GM18502 (cell line): Measurements from ENCODE around the gene ATP5PO.
"Not testable (repeated sequence)": the region's sequence is repeated elsewhere in the genome, so short reads cannot be mapped to it uniquely, and the experiment has no call there.

Experiments
- ATAC-seq: cut with Tn5 transposase; IDR thresholded peaks from one replicate; pipeline ENCODE4 v1.9.1; 2021; ENCODE audit warnings: mild to moderate bottlenecking; ENCODE audit not compliant: unreplicated experiment, poor library complexity

ATP5PO gene

DNA sequence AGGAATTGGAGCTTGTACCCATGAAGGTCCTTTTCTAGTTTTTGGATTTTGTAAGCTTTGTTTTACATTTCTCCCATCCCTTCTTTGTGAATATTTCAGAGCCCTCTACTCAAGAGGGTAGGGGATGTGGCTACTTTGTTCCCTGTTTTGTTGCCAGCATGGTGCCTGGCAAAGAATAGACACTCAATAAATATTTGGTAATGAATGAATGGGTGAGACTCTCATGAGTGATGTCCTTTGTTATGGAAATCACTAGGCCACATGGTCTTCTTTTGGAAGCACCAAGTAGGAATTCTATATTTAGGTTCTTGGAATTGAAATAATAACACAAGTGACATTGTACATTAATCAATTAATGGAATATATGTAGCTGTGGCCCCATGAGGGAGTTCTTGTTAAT, 26.8 kb upstream of the ATP5PO start:
- no peak for ATAC-seq

DNA sequence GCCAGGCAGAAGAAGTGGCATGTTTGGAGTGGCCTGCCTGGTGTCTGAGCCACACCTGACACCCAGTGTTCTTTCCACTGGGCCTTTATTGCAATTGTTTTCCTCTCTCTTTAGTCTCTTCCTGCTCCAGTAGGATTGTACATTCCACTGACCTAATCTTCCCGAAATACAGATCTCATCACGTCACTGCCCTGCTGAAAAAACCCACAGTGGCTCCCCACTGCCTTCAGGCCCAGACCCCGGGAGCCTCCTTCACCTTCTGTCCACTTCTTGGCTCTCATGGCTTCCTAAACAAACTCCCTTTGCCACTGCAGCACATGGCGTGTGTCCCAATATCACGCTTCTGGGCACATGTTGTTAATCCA, 25.3 kb upstream of the ATP5PO start:
- ATAC-seq, result no peak

DNA sequence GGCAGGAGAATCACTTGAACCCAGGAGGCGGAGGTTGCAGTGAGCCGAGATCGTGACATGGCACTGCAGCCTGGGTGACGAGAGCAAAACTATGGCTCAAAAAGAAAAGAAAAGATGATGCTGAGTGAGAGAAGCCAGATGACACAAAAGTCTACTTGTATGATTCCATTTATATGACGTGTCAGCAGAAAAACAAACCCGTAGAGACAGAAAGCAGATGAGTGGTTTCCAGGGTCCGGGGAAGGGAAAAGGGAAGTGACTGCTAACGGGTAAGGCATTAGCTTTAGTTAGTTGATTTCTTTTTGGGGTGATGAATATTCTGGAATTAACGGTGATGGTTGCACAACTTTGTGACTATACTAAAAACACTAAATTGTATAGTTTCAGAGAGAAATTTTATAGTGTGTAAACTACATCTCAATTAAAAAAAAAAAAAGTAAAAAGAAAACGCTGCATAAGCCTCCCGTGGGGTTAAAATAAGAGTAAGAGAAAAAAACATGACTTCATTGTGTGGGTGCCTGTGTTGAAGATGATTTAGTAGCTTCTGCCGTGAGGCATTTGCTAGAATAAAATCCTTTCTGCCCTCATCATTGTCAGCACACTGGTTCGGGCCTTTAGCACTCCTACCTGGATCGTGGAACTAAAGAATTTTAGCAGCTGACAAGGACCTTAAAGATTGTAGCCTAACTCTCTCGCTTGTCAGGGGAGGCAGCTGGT, 24.7 kb upstream of the ATP5PO start:
- ATAC-seq, result no peak

DNA sequence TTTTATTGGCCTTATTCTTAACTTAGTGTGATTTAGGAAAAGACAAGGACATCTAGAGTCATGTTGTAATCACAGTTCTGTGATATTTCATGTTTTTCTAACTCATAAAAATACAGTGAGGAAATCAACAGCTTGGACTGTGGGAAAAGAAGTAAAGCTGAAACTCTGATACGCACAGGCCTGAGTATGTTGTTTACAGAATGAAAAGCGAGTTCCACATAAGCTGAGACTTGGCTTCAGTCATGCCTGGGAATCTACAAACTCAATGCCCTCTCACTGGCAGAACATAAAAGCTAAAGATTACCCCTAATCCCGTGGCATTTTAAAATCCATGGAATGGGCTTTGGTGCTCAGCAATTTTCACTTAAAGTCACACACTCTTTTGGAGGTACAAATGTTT, 23.6 kb upstream of the ATP5PO start:
- no peak for ATAC-seq

DNA sequence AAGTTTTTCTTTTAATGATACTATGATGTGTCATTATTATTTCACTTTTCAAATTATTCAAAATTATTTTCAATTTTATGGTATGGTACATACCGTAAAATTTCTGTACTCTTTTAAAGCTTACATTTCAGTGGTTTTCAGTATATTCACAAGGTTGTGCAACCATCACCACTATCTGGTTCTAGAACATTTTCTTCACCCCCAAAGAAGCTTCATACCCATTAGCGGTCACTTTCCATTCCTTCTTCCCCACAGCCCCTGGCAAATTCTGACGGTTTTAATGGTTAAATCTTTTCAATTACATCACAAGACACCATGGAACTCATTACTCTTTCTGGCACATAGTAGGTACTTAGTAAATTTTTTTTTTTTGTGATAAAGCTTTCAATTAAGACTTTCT, 22.8 kb upstream of the ATP5PO start:
- ATAC-seq, result no peak

DNA sequence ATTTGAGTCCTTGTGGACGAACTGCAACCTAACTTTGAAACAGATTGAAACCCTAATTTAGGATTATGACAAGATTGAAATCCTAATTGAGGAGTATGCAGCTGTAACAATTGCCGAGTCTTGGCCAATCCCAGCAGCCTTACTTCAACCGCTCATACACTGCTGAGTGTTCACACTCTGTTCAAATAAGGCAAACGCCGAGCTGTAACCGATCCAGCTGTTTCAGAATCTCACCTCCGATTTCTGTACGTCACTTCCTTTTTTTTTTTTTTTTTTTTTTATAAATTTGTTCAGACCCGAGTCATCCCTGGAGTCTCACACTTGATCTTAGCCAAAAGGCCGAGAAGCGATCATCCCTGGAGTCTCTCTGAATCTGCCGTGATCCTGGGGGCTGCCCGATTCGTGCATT, 22.3 kb upstream of the ATP5PO start:
- ATAC-seq, result no peak

DNA sequence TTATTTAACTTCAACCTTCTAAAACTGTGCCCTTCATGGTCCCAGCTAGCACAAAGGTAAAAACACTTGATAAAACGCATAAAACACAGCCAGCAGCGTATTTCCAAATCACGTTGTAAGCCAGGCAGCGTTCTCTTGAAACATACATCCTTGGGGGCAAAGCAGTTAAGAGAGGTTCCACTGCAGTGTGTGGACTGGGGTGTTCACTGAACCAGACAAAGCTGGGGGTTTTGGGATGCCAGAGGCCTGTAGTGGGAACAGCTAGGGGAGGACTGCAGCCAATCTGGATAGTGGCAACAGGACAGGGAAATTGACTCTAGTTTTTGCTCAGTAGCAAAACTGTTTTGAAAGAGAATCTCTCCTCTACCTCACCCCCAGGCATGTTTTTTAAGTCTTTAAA, 21.5 kb upstream of the ATP5PO start:
- ATAC-seq, result no peak

DNA sequence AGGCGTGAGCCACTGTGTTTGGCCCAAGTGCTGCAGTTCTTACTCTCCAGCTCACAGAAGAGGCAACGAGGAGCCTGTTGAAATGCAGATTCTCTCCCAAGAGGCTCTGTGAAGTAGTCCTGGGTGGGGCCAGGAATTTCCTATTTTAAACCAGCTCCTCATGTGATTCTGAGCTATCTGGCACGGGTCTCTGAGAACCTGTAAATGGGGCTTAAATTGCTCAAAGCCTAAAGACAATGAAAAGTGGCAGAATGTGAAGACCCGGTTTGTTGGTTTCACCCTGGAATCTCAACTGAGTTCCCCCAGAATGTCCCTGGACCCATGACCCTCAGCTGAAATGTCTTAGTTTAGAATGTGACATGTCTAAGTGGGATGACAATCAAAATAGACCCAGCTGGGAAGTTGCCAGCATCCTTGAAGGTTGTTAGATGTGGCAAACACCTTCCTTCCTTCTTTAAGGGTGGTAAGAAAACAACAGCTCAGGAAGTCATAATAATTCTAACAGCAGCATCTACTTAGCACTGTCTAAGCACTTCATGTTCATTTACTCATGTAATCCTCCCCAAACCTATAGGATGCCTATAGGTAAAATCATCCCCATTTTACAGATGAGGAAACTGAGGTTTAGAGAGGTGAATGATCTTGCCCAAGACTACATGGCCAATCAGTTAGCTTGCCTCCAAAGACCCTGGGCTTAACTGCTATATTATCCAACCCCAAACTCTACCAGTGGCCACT, 20.9 kb upstream of the ATP5PO start:
- ATAC-seq, result no peak

DNA sequence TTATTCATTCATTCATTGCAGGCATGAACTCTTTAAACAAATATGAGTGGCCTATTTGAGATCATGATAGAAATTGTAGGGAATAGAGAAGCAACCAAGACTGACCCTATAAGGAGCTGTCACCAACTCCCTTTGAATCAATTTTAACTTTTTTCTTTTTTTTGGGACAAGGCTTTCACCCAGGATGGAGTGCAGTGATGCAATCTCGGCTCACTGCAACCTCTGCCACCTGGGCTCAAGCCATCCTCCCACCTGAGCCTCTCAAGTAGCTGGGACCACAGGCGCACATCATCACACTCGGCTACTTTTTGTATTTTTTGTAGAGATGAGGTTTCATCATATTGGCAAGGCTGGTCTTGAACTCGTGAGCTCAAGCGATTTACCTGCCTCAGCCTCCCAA, 17.1 kb upstream of the ATP5PO start:
- ATAC-seq, result no peak

DNA sequence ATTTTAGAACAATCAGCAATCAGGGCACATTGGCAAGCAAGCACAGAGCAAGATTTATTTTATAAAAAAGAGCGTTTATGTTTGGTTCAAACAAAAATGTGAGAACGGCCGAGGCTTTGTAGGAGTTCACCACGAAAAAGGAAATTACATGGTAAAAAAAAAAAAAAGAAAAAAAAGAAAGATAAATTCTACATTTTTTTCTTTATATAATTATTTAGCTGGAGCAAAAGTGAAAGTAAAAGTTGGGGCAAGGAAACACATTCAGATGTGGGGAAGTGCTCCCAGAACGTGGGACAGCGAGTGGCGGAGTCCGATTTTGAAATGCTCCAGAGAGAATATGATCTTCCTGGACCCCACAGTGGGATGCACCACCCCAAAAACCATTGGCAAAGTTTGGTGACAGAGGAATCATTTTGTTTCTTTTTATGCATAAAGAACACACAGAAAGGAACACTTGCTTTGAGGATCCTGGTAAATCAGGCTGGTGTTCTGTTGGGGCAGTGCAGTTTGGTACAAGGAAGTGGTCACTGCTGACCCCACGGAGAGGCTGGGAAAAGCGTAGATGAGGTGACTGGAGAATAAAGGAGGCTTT, 16.3 kb upstream of the ATP5PO start:
- no peak for ATAC-seq

DNA sequence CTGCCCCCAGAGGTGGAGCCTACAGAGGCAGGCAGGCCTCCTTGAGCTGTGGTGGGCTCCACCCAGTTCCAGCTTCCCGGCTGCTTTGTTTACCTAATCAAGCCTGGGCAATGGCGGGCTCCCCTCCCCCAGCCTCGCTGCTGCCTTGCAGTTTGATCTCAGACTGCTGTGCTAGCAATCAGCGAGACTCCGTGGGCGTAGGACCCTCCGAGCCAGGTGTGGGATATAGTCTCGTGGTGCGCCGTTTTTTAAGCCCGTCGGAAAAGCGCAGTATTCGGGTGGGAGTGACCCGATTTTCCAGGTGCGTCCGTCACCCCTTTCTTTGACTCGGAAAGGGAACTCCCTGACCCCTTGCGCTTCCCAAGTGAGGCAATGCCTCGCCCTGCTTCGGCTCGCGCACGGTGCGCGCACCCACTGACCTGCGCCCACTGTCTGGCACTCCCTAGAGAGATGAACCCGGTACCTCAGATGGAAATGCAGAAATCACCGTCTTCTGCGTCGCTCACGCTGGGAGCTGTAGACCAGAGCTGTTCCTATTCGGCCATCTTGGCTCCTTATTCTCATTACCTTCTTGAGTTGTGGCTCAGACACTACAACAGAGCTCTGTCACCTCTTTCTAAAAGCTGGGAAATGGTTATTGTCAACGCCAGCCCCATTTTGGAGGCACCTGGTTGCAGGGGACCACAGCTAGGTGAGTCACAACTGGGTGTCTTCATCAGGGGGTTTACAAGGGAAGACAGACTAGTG, 15.6 kb upstream of the ATP5PO start:
- ATAC-seq, result not testable (repeated sequence)

DNA sequence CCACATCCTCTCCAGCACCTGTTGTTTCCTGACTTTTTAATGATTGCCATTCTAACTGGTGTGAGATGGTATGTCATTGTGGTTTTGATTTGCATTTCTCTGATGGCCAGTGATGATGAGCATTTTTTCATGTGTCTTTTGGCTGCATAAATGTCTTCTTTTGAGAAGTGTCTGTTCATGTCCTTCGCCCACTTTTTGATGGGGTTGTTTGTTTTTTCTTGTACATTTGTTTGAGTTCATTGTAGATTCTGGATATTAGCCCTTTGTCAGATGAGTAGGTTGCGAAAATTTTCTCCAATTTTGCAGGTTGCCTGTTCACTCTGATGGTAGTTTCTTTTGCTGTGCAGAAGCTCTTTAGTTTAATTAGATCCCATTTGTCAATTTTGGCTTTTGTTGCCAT, 10.6 kb upstream of the ATP5PO start:
- ATAC-seq, result not testable (repeated sequence)

DNA sequence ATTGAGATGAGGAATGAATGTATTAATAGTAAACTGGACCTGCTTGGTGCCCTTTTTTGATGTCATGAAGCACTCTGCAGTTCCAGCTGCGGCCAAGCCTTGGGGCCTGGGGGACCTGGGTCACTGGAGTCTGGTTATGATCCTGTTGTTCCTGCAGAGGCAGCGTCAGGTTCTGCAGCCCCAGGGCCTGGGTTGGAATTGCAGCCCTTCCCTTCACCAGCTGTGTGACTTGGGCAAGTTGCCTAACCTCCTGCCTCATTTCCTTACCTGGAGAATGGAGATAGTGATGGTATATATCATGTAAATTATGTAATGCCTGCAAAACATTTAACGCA, 9.1 kb upstream of the ATP5PO start:
- no peak for ATAC-seq

DNA sequence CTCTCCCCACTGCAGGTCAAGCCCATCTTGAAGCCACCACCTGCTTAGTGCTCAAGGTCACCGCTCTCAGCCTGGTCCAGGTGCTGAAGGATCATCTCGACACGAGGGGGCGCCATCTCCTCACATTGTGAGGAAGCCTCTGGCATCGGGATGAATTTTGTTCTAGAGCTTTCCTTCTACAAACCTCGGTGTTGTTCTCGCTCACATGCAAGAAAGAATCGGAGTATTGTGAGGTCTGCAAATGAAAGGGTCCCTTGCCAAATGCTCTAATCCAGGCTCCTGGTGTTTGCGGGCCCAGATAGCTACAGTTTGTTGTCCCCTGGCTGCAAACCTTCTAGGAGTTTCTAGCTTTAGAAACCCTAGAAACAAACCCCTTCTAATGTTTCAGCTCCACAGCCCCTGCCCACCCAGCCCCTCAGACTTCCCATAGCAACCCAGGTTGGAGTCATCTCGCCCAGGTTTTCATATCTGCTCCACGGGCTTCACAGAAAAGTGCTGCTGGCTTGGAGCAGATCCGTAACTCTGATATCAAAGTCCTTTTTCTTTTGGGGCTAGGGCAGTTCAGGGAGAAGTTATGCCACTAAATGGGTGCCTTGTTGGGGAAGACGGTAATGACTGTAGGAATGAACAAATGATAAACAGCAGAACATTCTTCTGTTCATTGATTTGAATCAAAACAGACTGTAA, 8.6 kb upstream of the ATP5PO start:
- ATAC-seq, result peak; percentile 74

DNA sequence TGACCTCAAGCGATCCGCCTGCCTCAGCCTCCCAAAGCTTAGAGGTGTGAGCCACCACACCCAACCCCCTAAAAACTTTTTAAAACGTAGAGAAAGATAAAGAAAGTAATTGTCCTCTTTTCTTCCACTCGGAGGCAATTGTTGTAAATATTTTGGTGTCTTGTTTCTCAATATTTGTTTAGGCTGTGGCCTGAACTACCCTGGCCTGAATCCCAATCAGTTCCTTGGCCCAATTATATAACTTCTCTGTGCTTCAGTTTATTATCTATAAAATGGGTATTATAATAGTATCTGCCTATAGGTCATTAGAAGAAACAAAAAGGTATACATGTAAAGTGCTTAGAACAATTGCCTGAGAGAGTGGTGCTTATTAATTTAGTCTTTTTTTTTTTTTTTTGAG, 1.8 kb upstream of the ATP5PO start:
- no peak for ATAC-seq

DNA sequence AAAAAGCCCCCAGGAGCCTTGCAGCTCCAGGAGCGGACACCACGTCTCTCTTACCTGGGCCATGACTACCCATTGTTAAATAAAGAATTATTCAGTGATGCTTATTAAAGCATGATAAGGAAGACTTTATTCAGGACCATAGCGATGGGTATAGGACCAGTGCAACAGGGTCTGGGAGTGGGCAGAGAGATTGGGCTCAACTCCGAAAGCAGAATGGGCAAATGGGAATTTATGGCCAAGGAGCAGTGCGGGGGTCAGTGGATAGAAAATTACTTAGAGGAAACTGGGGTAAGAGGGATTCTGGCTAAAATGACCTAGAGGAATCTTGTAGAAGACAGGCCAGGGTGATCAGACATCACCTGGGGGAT, 580 bp upstream of the ATP5PO start:
- ATAC-seq, result no peak

DNA sequence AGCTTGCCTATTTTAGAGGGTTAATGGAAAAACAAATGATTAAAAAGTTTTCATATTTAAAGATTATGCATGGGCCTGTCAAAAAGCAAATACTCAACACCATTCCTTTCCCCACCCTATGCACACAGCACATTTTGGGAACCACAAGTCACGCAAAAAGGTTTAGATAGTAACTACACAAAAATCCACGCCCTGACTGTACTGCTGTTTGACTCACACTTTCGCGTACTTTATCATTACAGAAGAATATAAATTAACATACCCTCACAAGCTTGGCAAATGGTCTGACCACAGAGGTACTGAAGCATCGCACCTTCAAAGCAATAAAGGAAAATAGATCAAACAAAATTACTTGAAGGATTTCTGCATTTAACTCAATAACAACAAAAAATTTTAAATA, 1.4 kb downstream of the ATP5PO start:
- ATAC-seq, result no peak

DNA sequence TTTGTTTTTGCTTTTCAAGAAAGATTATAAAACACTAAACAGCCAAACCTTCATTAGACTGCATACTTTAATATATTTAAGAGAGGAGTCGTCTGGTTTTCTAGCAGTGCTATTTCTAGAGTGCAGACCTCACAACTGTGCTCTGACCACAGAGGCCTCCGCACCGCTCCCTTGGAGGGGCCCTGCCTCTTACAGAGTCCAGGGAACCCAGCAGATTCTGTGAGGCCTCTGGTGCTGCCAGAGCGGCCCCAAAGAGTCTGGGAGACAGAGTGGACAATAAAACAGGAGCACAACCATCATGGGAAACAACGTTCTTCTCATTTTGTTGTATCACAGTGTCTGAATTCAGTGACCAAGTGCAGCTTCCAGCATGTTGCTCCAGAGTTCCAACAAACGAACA, 5.8 kb downstream of the ATP5PO start:
- no peak for ATAC-seq

DNA sequence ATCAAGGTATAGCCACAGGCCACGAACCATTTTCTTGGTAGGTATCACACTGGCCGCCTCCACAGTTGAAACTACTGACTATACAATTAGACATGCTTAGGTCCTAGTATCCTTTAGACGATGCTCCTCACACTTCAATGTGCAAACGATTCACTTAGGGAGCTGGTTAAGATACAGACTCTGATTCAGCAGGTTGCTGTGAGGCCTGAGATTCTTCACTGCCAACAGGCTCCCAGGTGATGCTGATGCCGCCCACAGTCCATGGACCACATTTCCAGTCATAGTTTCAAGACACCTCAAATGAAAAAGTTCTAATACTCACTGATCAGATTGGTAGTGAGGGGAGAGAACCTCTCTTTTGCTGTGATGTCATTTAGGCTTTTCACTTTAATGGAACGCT, 6.8 kb downstream of the ATP5PO start:
- ATAC-seq, result no peak

DNA sequence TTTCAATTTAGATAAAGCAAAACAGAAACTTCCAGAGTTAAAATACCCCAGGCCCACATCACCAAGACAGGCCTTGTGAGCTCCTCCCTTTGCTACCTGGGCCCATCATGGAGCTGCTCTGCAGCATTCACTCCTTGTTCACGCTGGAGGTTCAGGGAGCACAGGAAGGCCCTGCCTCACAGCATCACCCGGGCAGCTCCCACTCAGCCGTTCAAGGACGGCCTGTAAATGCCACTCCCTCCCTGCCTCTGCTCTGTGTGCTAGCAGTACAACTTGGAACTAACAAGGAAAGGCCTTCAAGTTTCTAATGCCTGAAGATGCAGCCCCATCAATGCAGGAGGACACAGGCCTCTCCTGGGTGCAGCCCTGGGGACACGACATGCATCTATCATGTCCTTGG, 11.6 kb downstream of the ATP5PO start:
- no peak for ATAC-seq

DNA sequence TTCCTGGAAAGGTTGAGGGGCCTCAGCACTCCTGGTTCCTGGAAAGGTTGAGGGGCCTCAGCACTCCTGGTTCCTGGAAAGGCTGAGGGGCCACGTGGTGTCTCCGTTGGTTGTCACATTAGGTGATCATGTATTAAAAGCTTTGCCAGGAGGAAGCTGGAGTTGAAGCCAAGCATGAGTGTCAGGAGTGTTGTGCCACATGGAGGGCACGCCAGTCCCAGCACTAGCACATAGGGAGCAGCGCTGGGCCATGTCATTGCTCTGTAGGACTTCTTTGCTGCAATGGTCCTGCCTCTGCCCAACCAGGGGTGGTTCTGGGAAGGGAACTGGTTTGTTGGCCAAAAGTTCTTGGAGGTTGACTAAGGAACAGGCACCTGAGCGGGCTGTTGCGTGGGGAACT, 13.3 kb downstream of the ATP5PO start:
- no peak for ATAC-seq
